PC-9 (cell line): ENCODE measurements around the gene CLCF1. TPM values are rescaled to one million over a fixed set of nuclear protein-coding genes. Genes with fewer than 3 reads are reported as not detected.

ENCODE experiments used
- BruUV-seq: library from RNA; stranded (reverse); fragments of 400-500 nt; replicated peaks from 2 replicates; lab custom pipeline; 2021; lab: Mats Ljungman, UMichigan
- CTCF ChIA-PET: fragments of 300-600 bp; sonication (Branson Sonifier 250); formaldehyde crosslinking; loops from one replicate; lab custom pipeline; 2022; ENCODE audit warnings: antibody characterized with exemption; lab: Charles Lee
- POLR2A ChIA-PET: fragments of 300-600 bp; sonication (Branson Sonifier 250); formaldehyde crosslinking; loops from one replicate; lab custom pipeline; 2022; ENCODE audit warnings: antibody characterized with exemption; ENCODE audit not compliant: unreplicated experiment; lab: Charles Lee
- DNase-seq, 2 experiments: peaks; one replicate each; pipeline versions ENCODE4 v3.0.0 to v3.0.0-alpha.2; 2015 to 2022; ENCODE audit warnings: mixed read lengths in 1 of 2
- H2AFZ ChIP-seq: fragments of 200-600 bp; sonication (generic); 2 replicates; pipeline ENCODE4 v1.8.1; 2017; ENCODE audit warnings: antibody characterized with exemption
- H3F3A ChIP-seq: fragments of 200-600 bp; sonication (generic); 2 replicates; pipeline ENCODE4 v1.8.1; 2017; ENCODE audit warnings: antibody characterized with exemption, mild to moderate bottlenecking, low read depth; ENCODE audit not compliant: insufficient read depth
- H3K27ac ChIP-seq: fragments of 200-600 bp; sonication (generic); 2 replicates; pipeline ENCODE4 v1.6.1; 2016; ENCODE audit warnings: mixed run types
- H3K27me3 ChIP-seq: fragments of 200-600 bp; sonication (generic); 2 replicates; pipeline ENCODE4 v1.6.1; 2016; ENCODE audit warnings: low read depth, mixed run types; ENCODE audit not compliant: insufficient read depth
- H3K36me3 ChIP-seq: fragments of 200-600 bp; sonication (generic); 2 replicates; pipeline ENCODE4 v1.6.1; 2016; ENCODE audit warnings: low read depth, mixed run types
- H3K4me1 ChIP-seq: fragments of 200-600 bp; sonication (generic); replicated peaks from 2 replicates; pipeline ENCODE4 v1.6.1; 2016; ENCODE audit warnings: mixed run types; ENCODE audit not compliant: insufficient read depth
- H3K4me2 ChIP-seq: fragments of 200-600 bp; sonication (generic); 2 replicates; pipeline ENCODE4 v1.6.1; 2017; ENCODE audit warnings: mixed run types
- H3K4me3 ChIP-seq: fragments of 200-600 bp; sonication (generic); 2 replicates; pipeline ENCODE4 v1.6.1; 2016; ENCODE audit warnings: mixed run types
- H3K79me2 ChIP-seq: fragments of 200-600 bp; sonication (generic); 2 replicates; pipeline ENCODE4 v1.6.1; 2017; ENCODE audit warnings: low read depth, mixed run types
- H3K9me2 ChIP-seq: fragments of 200-600 bp; sonication (generic); 2 replicates; pipeline ENCODE4 v1.8.1; 2017; ENCODE audit warnings: mild to moderate bottlenecking; ENCODE audit not compliant: insufficient read depth
- H3K9me3 ChIP-seq: fragments of 200-600 bp; sonication (generic); 2 replicates; pipeline ENCODE4 v1.8.1; 2016; ENCODE audit warnings: low read depth; ENCODE audit not compliant: insufficient read depth
- H4K20me1 ChIP-seq: fragments of 200-600 bp; sonication (generic); 2 replicates; pipeline ENCODE4 v1.8.1; 2017; ENCODE audit not compliant: insufficient read depth
- CTCF ChIP-seq: fragments of 200-600 bp; sonication (generic); conservative IDR thresholded peaks from 2 replicates; pipeline ENCODE4 v1.6.1; 2017; ENCODE audit warnings: mixed run types, antibody characterized with exemption, mild to moderate bottlenecking, moderate library complexity
- EZH2 ChIP-seq: fragments of 200-600 bp; sonication (generic); IDR thresholded peaks from 2 replicates; pipeline ENCODE4 v1.8.0; 2017; ENCODE audit warnings: antibody characterized with exemption, low read depth
- intact Hi-C: fragments of 100-400 bp; cut with micrococcal nuclease; formaldehyde crosslinking; loops from one replicate; pipeline ENCODE4 v1.10.0; 2022; ENCODE audit not compliant: unreplicated experiment
- total RNA-seq: library from RNA; stranded (reverse); gene quantifications from 2 replicates; pipeline ENCODE4 v1.2.3, GENCODE V29; 2021

The CLCF1 gene
- total RNA-seq, 1 experiment from 2014 or later: 17.0 TPM

GRCh38 chr11:67395555-67396258, 22.3 kb upstream of the CLCF1 start:
- intact Hi-C loops: no loop called here
- Histone ChIP-seq H3K9me2 (no peaks in the 10 kb centered on the region), H3F3A (peaks cover 33% of the 10 kb centered on the region), H3K4me3 (no peak overlapping the region), H2AFZ (no peak overlapping the region), H3K27me3 (no peaks in the 10 kb centered on the region), H3K4me2 (no peak overlapping the region), H3K79me2 (peaks cover 22% of the 10 kb centered on the region), H3K9me3 (no peaks in the 10 kb centered on the region), H3K36me3 (0 out of 2 replicates have a peak, but pooled peaks cover 6% of the 10 kb centered on the region), H3K4me1 (peaks cover 13% of the 10 kb centered on the region), H4K20me1 (peaks cover 3% of the 10 kb centered on the region; the same call in 1 of the 2 replicates), H3K27ac (no peak overlapping the region)
- ChIA-PET POLR2A (interaction anchor here (0.8 kb wide), 2 partner anchors 22 to 183 kb away, joined by 3 read pairs; no protein-coding TSS in a partner anchor), CTCF (no interaction called here)
- no peak for TF ChIP-seq CTCF
- no peak for TF ChIP-seq EZH2
- no TSS peak for BruUV-seq
- DNase-seq: no peak

GRCh38 chr11:67393990-67394389, 20.6 kb upstream of the CLCF1 start:
- Histone ChIP-seq H2AFZ (no peak overlapping the region), H3F3A (peaks cover 42% of the 10 kb centered on the region), H4K20me1 (peaks cover 3% of the 10 kb centered on the region; the same call in 1 of the 2 replicates), H3K36me3 (0 out of 2 replicates have a peak, but pooled peaks cover 6% of the 10 kb centered on the region), H3K4me1 (peaks cover 12% of the 10 kb centered on the region; the same call in 1 of the 2 replicates), H3K4me2 (no peak overlapping the region), H3K79me2 (peaks cover 21% of the 10 kb centered on the region), H3K27me3 (no peaks in the 10 kb centered on the region), H3K4me3 (no peak overlapping the region), H3K9me3 (no peaks in the 10 kb centered on the region), H3K27ac (no peak overlapping the region), H3K9me2 (no peaks in the 10 kb centered on the region)
- intact Hi-C loops: no loop called here
- POLR2A ChIA-PET: interaction anchor here (0.6 to 0.8 kb wide), 2 partner anchors 48 to 89 kb away, joined by 5 to 16 read pairs; partner anchors contain the start of gene AIP
- no TSS peak for BruUV-seq
- CTCF ChIA-PET: interaction anchor here (0.6 kb wide), 1 partner anchor 9 kb away, joined by 7 read pairs; no protein-coding TSS in a partner anchor
- TF ChIP-seq EZH2: no peak
- TF ChIP-seq CTCF: no peak
- no peak for DNase-seq

GRCh38 chr11:67393437-67393836, 20.0 kb upstream of the CLCF1 start:
- no peak for DNase-seq
- H3F3A ChIP-seq: peaks cover 41% of the 10 kb centered on the region
- ChIA-PET CTCF (no interaction called here), POLR2A (no interaction called here)
- H3K36me3 ChIP-seq: 0 out of 2 replicates have a peak, but pooled peaks cover 1% of the 10 kb centered on the region
- no peaks in the 10 kb centered on the region for H3K9me3 ChIP-seq
- H3K79me2 ChIP-seq: peaks cover 21% of the 10 kb centered on the region
- no peaks in the 10 kb centered on the region for H3K9me2 ChIP-seq
- H2AFZ ChIP-seq: no peak overlapping the region
- peaks cover 12% of the 10 kb centered on the region; the same call in 1 of the 2 replicates for H3K4me1 ChIP-seq
- no TSS peak for BruUV-seq
- no peak overlapping the region for H3K4me2 ChIP-seq
- peaks cover 3% of the 10 kb centered on the region; the same call in 1 of the 2 replicates for H4K20me1 ChIP-seq
- H3K4me3 ChIP-seq: no peak overlapping the region
- no peak overlapping the region for H3K27ac ChIP-seq
- no peaks in the 10 kb centered on the region for H3K27me3 ChIP-seq
- intact Hi-C loops: no loop called here
- TF ChIP-seq CTCF: no peak
- TF ChIP-seq EZH2: no peak
